ENCODE measurements around the gene DCAF6.

The DCAF6 gene

GRCh38 chr1:168088511-168089325 lies 152.2 kb downstream of the DCAF6 start:
- no peak for DNase-seq

GRCh38 chr1:168089326-168089978 lies 153.0 kb downstream of the DCAF6 start:
- DNase-seq: no peak

DNA sequence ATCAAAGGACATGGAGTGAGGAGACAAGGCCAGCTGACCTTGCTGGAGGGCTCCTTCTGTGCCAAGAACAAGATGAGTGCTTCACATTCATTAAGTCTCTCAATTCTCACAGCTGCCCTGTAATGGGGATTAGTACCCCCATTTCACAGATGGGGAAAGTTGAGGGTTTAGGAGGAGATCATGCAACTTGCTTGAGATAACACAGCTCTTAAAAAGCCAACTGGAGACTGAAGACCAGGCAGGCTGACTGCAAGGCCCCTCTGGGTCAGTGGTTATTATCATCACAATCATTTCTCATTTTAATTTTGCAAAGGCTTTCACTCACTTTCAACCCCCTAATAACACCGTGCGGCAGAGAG lies 153.5 kb downstream of the DCAF6 start:
- DNase-seq: no peak

DNA sequence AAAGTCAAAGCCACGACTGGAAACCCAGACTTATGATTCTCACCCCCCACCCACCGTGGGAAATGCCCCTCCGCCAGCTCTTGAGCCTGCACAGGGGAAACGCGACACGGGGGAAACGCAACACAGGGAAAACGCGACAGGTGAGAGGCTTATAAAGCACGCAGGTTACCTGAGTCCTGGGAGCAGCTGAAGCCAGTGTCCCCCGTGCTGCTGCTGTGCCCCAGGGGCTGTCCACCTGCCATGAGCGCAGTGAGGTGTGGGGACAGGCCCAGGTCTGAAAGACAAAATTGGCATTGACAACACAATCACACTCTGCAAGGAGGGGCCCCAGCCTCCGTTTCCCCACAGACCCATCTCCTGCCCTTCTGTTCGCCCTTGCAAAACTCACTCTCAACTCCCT lies 153.9 kb downstream of the DCAF6 start:
- no peak for DNase-seq

DNA sequence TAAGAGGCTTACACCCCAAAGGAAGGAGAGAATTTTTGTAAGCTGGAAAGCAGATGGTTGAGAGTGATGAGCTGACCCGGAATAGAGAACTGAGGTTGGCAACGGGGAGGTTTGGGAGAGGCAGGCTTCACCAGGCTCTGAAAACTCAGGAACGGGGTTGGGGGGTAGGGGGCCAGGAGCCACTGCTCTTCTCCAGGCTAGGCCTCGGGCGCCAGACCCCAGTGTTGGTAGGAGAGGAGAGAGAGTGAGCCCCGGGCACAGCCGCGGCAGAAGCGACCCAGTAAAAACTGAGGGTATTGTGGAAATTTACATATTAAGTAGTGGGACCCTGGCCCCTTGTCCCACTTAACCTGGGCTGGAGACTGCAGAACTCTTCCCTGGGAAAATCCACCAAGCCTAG lies 154.6 kb downstream of the DCAF6 start:
- DNase-seq: no peak

DNA sequence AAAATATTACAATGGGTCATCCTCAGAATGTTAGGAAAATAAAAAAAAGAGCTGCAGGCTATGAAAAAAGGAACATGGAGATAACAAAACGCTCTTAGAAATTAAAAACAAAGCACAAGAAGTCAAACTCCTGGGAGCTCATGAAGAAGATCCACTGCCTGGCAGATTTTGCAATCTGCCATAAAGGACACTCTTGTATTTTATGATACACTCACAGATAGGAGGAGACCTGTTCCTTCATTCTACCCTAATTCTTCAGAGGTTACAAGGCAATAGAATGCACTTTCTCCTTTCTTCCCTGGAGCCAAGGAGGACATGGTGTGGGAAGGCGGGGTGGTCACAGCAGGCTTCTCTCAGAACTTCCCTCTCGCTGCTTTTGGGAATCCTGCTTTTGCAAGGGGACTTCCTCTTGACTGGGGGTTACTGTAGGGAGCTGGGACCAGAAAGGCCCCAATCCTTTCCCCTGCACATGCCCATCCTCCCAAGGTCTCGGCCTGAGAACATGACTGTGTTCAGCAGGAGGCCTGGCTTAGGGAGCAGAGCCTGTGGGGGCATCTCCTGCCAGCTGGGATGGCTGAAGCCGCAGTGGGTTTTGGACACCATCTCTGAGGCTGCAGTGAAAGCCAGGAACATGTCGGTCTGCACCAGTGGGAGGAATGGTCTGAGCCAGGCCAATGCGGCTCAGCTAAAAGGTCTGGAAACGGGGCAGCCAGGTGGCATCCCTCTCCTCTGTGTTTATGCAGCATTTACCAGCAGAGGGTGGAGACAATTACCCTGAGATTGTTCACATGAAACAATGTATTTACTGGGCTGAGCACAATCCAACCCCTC lies 155.5 kb downstream of the DCAF6 start:
- no peak for DNase-seq

DNA sequence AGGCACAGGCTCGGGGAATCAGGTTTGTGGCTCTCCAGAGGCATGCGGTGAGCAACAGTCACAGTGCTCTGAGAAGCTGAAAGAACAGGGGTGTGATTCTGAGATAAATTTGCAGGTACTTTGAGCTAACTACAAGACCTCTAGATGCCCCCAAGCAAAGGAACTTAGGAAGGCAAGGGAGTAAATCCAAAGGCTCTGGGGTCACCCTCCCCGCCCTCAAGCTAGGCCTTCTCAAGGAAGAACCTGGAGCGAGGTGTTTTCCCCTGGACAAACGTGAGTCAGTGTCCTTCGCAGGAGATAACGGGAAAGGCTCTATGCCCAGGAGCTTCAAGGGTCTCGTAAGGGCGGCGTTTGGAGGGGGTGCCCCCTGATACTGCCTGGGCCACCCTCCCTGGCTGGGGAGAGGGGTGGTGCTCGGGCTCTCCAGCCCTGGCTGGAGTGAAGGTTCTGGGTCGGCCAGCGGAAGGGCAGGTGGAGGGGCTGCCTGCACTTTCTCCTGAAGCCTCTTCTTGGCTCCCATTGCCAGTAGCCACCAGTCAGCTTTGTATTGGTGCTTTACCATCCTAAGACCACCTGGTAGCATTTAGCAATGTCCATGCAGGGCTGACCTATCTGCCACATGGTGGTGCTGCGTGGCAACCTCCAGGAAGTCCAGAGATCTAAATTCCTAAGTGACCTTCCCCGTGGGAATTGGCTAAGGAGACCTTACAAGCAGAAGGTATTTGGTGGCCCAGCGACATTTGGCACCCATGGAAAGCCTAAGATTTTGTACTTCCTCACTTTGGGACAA lies 156.3 kb downstream of the DCAF6 start:
- no peak for DNase-seq

GRCh38 chr1:168093616-168094015 lies 157.1 kb downstream of the DCAF6 start:
- DNase-seq: no peak

DNA sequence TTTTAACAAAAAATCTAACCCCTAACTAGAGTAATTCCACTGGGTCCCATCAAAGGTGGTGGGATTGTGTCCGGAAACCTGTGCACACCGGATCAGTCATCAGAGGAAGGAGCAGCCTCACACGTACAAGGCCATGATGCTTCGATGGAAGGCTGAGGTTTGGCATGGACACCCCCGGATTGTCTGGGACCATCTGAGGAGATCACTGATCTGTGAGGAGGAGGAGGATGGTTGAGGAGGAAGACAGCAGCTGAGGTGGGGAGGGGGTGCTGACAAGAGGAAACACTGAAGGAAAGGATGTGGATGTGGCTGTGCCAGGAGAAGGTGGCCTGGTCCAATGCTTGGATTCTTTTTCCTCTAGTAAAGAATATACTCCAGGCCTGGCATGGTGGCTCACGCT lies 159.0 kb downstream of the DCAF6 start:
- DNase-seq: no peak

- no peak for DNase-seq
These were observed 160.0 kb downstream of the DCAF6 start for GRCh38 chr1:168096296-168097165.

- no peak for DNase-seq
These were observed 161.5 kb downstream of the DCAF6 start for GRCh38 chr1:168097921-168098528.

GRCh38 chr1:168098534-168099320 lies 162.2 kb downstream of the DCAF6 start:
- no peak for DNase-seq

GRCh38 chr1:168099337-168099801 lies 162.9 kb downstream of the DCAF6 start:
- DNase-seq: no peak

DNA sequence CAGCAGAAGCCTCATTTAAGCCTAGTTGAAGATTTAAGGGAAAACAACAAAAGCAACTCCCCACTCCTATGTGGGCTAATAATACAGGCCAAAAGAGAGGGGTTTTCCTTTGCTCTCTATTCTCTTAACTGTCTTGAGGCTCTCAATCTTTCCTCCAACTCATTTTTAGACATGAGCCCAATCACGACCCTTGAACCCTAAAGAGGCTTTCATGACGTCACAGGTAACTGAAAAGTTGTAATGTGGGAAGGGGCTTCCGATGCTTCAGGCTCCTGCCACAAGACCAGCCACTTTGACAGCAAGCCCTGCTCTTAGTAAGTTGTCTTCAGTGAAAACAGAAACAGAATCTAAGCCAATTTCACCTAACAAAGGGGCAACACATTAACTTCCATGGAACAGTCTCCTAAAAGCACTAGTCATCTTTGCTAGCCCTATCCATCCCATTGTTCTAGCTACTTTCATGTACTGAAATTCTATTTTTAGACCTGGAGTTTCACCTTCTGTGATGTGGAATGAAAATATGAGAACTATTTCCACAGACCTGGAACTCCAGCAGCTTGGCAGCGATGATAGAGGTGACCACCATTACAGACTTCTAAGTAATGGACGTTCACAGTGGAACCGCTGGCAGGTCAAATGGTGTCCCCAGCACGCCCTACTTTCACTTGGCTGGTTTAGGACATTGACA lies 164.0 kb downstream of the DCAF6 start:
- no peak for DNase-seq

DNA sequence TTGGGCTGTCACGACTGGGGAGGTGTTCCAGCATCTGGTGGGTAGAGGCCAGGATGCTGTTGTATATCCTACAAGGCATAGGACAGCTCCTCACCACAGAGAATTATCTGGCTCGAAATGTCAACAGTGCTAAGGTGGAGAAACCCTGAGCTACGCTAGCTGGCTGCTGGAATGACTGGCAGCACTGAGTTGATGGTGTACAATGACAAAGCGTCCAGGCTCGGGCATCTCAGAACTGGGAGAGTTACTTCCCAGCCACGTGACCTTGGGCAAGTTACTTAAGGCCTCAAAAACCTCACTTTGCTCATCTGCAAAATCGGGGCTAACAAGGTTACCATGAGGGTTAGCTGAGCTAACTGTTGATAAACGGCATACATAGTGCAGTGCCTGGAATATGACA lies 164.9 kb downstream of the DCAF6 start:
- no peak for DNase-seq

GRCh38 chr1:168102487-168102886 lies 166.0 kb downstream of the DCAF6 start:
- DNase-seq: no peak

- DNase-seq: no peak
These were observed 168.1 kb downstream of the DCAF6 start for GRCh38 chr1:168104535-168104934.

DNA sequence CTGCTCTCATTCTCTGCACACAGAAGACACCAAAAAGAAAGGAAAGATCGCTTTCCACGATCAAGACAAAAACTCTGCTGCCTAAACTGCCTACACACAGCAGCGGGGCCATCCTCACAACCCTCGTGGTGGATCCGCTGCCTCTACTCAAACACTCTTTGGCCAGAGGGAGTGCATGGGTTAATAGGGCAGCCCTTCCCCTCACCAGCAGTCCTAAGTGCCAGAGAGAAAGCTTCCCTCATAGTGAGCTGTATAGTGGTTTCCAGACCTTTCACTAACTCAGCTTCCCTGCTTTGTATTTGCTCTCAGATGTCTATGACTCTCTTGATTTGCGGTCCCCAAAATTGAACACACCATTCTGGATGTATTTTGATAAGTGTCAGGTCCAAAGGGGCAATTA lies 169.4 kb downstream of the DCAF6 start:
- DNase-seq: no peak

GRCh38 chr1:168106274-168106673 lies 169.8 kb downstream of the DCAF6 start:
- DNase-seq: no peak
